ENCODE measurements around the gene RAB12.
"Not testable (repeated sequence)": the region's sequence is repeated elsewhere in the genome, so short reads cannot be mapped to it uniquely, and the experiment has no call there.

Gene RAB12

DNA sequence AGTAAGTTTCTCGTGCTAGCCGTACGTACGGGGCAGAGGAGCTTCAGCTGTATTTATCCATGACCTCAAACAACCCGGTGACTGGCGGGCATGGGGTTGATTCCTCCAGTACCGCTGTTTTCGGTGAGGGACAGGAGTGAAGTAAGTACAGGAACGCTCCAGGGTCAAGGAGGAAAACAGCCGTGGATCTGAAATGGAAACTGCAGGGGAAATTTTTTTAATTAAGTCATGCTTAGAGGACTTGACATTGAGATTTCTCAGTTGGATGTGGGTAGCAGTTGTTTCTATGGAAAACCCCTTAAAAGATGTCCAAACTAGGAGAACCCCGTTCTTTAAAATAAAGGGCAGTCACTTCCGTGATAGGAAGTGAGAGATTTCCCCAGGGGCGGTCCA is 1.2 kb downstream of the RAB12 start:
- FAIRE-seq (peak; percentile 36), DNase-seq (ENCODE audit: extremely low spot score, insufficient read length, low read depth) (no peak)

DNA sequence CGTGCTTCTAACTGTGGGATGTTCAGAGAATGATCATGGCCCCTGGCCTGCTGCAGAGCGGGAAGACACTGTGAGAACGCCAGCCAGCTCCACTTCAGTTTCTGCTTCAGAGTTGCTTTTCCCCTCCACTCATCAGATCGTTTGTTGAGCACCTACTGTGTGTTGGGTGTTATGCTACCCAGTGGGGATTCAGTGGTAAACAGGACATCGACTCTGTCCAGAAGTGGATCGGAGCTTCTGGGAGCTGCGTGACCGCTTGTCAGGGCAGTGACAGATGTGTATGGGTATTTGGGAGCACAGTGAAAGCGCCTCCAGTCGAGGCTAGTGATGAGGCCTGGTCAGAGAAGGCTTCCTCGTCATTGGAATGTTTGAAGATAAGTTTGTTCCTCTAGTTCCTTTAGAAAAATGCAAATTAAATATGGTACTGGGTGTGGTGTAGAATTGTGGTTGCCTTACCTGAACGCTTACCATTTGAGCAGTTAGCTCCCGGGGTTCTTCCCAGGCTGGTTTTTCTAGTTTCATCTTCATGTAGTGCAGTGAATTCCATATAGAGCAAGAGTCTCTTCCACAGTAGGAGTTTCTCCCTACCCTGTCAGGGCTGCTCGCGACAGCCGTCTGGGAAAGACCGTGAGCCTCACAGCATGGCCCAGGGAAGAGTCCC is 2.8 kb downstream of the RAB12 start:
- FAIRE-seq (no peak), DNase-seq (ENCODE audit: extremely low spot score, insufficient read length, low read depth) (no peak)

DNA sequence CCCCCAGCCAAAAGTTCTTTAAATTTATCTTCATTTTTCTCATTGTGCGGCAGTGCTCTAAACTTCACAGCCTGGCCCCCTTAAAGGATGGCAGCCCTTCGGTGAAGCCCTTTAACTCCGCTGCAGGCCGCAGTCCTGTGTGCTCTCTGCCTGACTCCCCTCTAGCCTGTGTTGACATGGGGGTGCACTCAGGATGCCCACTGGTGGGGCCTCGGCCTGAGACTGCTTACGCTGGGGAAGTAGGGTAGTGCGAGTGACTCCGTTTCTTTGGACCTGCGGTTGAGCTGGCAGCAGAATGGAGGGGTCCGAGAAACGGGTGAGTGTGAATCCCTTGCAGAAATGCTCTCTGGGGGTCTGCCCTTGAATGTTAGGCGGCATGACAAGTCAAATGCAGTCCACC is 5.6 kb downstream of the RAB12 start:
- FAIRE-seq (no peak), DNase-seq (ENCODE audit: extremely low spot score, insufficient read length, low read depth) (no peak)

DNA sequence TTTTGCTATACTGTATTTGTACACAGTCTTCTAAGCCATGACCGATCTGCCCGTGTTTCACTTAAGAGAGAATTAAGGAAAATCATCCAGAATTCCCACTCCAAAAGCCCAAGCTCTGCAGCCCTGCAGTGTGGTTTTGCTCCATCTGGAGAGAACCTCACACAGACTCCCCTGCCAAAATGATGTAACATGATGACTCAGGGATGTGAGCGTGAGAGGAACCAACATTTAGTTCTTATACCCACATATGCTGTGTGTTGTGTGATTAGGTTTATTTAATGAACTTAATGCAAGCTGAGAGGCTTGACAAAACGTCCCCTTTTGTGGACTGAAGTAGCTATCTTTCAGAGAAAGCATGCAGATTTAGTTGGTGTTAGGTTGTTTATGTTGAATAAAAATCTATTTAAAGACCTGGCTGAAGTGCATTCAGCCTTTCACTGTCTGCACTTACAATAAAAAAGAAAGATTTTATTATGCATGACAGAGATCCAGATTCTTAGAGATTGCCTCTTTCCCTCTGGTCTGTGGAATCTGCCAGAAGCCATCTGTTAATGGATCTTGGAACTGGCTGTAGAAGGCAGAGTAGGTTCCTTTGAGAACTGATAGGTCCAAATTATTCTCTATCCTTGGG is 6.3 kb downstream of the RAB12 start:
- FAIRE-seq = no peak

DNA sequence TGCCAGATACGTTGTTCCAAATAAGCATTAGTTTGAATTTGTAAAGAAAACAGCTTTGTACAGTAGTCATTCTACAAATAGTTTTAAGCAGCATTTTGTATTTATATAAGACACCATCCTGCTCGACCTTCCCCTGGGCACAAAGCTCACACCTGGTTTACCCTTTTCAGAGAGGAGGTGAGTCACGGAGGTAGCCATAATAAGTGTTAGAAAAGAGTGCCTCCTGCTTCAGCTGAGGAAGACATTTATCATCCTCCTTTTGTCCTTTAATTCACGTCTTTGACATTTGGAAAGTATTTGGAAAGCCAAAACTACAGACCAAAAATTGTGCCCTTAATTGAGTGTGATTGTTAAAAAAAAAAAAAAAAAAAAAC is 6.8 kb downstream of the RAB12 start:
- FAIRE-seq = no peak

More for the DNA sequence above, 6.3 kb downstream of the RAB12 start:
- no peak for DNase-seq (ENCODE audit: extremely low spot score, insufficient read length, low read depth)

DNA sequence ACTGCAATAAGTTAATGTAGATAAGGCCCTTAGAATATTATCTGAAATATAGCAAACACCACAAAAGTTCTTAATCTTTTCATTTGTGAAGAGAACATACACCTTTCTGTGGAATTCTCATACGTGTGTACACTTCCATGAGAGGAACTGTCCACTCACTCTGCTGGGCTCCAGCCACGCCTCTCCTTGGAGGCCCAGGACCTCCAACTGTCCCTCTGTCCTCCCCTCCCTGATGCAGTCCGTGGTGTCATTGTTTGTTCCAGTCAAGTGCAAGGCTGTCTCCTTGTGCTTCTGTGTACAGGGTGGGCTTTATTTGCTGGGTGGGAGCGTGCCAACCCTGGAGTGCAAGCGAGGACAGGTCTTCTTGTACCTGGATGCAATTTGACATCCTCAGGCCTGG is 8.7 kb downstream of the RAB12 start:
- FAIRE-seq (no peak), DNase-seq (ENCODE audit: extremely low spot score, insufficient read length, low read depth) (no peak)

More for the DNA sequence above, 6.8 kb downstream of the RAB12 start:
- no peak for DNase-seq (ENCODE audit: extremely low spot score, insufficient read length, low read depth)

DNA sequence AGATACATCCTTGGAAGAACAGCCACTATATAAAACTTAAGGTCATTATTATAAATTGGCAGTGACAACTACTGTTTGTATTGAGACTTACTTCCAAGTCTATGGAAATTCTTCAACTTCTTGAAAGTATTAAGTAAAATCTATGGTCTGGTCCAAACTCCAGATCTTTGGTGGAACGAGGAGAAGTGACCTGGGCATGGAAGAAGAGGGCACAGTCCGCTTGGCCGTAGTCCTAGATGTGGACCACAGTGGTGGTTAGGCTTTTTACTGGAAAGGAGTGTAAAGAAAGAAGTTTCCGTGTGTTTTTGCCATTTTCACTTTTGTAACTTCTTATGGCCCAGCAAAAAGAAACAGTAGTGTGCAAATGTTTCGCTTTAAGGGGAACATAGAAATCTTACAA is 9.8 kb downstream of the RAB12 start:
- no peak for FAIRE-seq

DNA sequence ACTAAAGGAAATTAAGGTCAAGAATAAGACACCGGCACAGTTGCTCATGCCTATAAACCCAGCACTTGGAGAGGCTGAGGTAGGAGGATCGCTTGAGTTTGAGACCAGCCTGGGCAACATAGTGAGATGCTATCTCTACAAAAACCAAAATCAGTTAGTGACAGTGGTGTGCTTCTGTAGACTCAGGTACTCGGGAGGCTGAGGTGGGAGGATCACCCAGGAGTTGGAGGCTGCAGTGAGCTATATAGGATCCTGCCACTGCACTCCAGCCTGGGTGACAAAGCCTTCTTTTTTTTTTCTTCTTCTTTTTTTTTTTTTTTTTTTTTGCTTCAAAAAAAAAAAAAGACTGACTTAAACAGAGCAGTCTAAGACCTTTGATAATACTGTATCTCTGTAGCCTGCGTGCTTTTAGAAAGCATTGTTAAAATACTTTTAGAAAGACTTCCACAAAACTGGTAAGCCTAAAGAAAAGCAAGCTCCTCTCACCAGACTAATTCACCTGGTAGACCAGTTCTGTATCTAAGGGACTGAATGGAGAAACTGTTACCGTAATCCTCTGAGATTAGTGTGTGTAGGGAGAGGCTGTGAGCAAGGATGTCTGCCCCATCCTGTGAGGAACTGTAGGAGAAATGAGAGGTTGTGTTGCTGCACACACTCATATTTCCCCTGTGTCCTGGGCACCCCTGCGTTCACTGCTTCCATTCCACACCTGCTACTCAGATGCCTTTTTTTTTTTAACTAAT is 10.8 kb downstream of the RAB12 start:
- no peak for FAIRE-seq
- no peak for DNase-seq (ENCODE audit: extremely low spot score, insufficient read length, low read depth)

More for the DNA sequence above, 9.8 kb downstream of the RAB12 start:
- DNase-seq (ENCODE audit: extremely low spot score, insufficient read length, low read depth) = no peak

DNA sequence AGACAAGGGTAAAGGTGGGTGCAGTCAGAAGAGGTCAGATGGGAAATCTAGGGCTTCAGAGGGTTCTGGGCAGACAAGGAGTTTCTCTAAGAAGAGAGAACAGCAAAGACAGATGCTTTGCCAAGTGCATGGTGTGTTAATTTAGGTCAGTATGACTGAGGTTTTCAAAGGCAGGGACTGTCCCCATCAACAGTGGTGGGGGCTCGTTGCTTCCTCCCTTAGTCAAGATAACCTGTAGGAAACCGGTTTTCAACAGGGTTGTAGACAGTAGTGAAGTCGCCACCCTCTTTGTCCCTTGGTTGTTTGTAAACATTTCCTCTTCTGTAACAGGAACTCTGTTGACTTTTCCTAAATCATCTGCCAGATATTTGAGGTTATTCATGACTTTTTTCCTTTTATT is 11.6 kb downstream of the RAB12 start:
- DNase-seq (ENCODE audit: extremely low spot score, insufficient read length, low read depth) = no peak
- FAIRE-seq = no peak

DNA sequence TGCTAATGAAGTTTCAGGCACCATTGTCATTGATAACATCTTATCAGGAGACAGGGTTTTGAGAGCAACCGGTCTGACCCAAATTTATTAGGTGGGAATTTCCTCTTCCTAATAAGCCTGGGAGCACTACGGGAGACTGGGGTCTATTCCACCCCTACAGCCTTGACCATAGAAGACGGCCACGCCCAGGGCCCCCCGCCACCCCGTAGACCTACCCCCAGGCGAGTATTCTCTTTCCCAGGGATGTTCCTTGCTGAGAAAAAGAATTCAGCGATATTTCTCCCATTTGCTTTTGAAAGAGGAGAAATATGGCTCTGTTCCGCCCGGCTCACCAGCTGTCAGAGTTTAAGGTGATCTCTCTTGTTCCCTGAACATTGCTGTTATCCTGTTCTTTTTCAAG is 13.4 kb downstream of the RAB12 start:
- not testable (repeated sequence) for DNase-seq (ENCODE audit: extremely low spot score, insufficient read length, low read depth); FAIRE-seq

DNA sequence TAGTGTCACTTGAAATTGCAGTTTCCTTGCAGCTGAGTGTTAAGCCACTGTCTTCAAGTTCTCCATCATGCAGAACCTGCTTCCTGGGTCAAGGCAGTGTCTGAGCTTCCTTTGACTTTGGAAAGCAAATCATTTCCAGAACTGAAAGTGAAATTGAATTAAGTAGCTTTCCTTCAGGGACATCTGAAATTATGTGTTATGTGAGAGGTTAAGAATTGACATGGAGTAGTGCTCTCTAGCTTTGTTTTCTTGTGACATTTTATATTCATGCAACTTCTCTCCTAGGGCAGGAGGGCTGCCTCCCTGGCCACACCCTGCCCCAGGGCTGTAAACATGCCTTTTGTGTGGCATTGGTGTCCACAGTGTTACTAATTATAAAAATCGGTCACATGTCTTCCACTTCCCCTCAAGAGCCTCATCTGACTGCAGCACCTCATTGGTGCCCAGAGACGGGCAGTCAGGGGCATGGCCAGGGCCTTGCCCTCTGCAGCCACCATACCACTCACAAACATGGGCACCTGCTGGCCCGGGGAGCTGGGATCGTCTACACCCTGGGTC is 14.4 kb downstream of the RAB12 start:
- peak; percentile 78 for FAIRE-seq
- DNase-seq (ENCODE audit: extremely low spot score, insufficient read length, low read depth) = no peak

DNA sequence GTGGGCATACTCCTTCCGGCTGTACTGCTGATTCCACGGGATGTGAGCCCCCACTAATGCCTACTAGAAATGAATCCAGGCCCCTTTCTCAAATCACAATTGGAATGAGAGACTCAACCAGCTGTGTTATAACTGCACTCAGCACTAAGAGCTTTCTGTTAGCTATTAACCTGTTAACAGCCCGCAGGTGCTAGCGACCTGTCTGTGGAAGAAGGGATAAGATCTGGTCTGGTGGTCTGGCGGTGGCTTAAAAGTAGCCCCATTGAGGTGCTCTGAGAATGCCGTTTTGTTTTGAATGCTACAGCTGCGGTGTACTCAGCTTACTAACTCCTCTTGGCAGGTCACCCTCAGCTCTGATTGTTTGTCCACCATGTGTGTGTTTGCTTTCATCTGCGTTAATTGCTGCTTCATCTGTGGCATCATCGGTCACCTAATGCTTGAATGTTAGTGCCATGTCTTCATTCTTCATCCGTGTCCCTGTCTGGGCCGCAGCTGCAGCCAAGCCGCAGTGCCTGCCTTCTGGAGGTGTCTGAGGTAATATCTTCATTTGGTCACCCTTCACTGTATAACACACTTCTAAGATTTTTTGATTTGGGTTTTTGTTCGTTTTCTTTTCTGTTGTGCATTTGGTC is 16.3 kb downstream of the RAB12 start:
- DNase-seq (ENCODE audit: extremely low spot score, insufficient read length, low read depth) (no peak), FAIRE-seq (no peak)

DNA sequence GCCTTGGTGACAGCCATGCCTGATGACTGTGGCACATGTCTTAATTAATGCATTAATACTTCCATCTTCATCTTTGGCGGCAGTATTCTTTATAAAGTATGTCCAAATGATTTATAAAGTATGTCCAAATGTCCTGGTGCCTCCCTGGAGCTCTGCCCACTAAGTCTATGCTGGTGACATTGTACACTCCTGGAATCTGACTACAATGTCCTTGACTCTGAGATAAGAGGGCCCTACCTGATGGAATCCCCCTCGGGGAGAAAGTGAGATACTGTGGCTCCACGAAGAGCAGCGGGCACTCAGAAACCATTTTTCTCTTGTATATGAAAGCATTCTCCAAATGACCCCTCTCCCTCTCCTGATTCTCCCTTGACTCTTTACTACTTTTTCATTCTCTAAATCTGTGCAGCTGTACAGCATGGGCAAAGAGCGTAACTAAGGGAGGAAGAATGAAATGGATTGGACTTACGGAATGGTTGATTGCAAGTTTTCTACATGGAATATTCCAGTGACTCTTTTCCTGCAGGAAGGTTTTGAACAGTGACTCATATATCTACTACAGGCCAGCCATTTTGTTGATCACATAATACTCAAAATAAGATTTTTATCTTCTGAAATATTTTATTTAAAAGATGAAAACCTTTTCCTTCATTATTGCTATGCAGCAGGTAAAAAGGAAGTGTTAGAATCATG is 17.3 kb downstream of the RAB12 start:
- DNase-seq (ENCODE audit: extremely low spot score, insufficient read length, low read depth) (no peak), FAIRE-seq (no peak)

DNA sequence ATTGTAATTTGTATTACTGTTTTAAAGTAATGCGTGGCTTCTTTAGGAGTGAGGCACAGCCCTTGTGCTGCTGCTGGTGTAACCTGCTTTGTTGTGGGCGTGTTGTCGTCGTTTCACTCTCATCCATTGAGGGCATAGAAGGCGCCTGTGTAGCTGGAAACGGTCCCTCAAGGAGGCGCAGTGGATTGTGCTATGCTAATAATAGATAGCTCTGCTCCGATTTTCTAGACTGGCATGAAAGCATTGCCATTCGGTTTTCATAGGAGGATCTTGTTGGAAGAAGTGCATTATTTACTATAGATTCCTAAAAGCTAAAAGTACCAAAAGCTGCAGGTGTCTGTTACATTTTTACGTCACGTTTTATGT is 17.9 kb downstream of the RAB12 start:
- DNase-seq (ENCODE audit: extremely low spot score, insufficient read length, low read depth) (no peak), FAIRE-seq (no peak)

DNA sequence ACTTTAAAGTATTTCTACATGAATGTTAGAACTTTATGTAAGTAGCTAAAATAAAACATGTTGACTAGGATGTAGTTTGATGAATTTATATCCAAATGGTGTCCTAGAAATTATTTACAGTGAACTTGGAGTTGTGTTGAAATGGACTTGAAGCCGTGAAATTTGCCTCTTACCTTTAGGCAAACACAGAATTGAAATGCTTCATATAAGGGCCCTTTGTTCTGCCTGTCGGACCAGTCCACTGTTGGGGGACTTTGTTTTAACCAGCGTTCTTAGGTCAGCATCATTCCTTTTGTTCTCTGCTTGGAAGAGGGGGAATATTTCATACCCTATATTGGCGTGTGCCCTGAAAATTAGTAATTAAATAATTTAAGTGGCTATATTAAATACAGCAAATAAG is 18.3 kb downstream of the RAB12 start:
- FAIRE-seq (no peak), DNase-seq (ENCODE audit: extremely low spot score, insufficient read length, low read depth) (no peak)

DNA sequence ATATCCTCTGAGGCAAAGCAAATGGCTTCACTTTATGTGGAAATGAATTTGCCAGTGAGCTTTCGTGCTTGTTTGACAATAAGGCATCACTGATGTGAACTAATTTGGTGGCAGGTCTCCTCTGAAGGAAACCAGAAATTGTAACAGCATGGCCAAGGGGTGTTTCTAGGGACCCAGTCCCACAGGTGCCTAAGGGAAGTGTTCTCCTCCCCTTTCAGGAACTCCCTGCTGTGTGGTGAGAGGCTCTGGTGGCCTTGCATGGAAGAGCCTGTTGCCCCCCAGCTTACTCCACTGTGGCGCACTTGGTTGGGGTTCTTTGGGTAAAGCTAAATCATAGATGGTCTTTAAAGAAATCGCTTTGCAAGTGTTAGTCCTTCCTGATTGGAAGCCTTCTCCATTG is 20.4 kb downstream of the RAB12 start:
- no peak for DNase-seq (ENCODE audit: extremely low spot score, insufficient read length, low read depth)

DNA sequence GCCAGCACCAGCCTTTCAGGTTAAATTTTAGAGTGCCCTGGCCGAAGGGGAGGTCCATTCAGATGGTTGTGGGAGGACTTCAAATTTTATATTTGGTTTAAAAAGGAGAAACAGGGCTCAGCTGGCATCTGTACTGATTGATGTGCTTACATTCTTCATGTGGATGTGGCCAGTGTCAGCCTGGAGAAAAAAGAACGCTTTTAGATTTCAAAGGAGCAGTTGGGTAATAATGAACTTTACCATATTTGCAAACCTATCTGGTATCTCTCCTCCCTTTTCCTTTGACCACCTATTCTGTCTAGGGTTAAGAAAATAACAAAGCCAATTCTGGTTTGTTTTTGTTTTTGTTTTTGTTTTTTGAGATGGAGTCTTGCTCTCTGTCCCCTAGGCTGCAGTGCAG is 21.3 kb downstream of the RAB12 start:
- FAIRE-seq (no peak), DNase-seq (ENCODE audit: extremely low spot score, insufficient read length, low read depth) (no peak)

More for the DNA sequence above, 20.4 kb downstream of the RAB12 start:
- FAIRE-seq = no peak

DNA sequence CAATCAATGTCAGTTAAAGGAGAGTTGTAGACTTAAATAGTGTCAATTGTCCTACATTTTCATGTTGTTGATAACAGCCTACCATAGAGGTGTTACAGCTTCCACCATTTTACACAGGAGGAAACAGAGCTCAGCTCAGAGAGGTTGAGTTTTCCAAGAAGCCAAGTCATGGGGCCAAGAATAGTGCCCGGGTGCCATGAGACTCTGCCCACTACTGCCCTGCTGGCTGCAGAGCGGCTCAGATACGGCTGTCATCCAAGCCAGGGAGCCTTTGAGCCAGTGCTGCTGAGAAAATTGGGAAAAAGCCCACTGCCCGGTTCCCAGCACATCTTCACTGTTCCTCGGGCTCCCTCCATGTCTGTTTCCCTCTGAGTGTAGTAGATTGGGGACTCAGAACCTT is 22.0 kb downstream of the RAB12 start:
- DNase-seq (ENCODE audit: extremely low spot score, insufficient read length, low read depth) = no peak
- FAIRE-seq = no peak

DNA sequence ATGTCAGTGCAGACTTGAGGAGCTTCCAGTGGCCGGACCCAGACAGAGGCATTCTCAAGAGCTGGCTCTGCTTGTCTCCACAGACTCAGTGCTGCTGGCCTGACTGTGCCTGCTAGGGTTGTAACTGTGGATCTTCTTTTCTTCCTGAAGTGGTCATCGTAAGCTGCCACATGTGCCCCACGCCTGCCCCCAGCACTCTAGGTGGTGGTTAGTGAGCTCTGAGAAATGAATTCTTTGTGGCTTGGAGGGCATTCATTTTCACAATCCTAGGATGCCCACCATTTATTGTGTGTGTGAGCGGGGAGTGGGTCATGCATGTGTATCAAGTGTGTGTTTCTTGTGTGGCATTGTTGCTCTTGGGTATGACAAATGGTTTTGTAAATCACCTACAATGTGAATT is 23.1 kb downstream of the RAB12 start:
- DNase-seq (ENCODE audit: extremely low spot score, insufficient read length, low read depth) = no peak
- no peak for FAIRE-seq

DNA sequence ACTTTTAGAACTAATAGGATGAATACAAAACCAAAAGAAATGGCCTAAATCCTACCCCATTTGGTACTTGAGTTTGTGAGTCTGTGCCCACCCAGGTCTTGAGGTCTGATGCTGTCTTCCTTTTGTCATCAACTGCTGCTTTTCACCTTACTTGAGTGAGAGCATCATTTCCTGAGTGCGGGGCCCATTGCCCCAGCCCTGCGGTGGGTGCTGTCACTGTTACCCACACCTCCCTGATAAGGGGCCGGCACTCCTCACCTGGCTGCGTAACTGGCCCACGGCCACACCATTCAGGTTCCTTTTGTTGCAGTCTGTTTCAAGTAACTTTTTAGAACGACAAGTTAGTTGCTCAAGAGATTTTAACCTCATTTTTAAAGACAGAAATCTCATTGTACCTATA is 25.3 kb downstream of the RAB12 start:
- DNase-seq (ENCODE audit: extremely low spot score, insufficient read length, low read depth) (no peak), FAIRE-seq (no peak)
